ENCODE measurements around the gene SPTLC3.
A peak's percentile ranks its signal among the peaks of the same experiment; 100 is the strongest.

Gene SPTLC3

DNA sequence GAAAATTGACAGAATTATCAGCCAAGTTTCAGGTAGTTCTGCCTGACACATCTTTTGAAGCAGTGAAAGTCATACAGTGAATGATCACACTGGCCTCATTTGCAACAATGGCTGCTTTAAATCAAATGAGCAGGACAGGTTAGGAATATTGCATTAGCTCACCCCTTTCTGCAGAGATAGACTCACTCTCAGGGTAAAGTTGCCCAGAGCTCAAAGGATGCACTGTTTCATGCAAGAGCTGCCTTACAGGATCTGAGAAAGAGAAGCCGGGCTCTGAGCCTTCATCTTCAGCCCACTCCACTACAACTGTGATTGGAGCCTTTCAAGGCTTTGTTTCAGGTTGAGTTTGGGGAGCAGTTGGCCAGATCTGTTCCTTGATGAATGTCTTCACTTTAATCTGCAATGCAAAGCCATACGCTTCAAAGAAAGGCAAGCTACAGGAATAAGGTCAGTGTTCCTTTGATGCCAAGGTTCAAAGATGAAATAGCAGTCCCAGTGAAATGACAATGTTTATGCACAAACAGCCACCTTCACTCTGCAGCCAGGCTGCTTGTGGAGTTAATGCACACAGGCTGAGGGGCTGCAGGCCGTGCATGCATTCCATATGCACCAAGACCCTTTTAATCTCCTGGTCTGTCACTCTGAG is 121.4 kb downstream of the SPTLC3 start:
- no peak overlapping the region for H3K9ac ChIP-seq (ENCODE audit: low read length)

GRCh38 chr20:13130707-13131103 is 121.9 kb downstream of the SPTLC3 start:
- no peak overlapping the region for H3K9ac ChIP-seq (ENCODE audit: low read length)
- H2BK12ac ChIP-seq (ENCODE audit: low read length in 2 of 2) = no peak overlapping the region
- H3K27ac ChIP-seq (ENCODE audit: low read length, poor library complexity, severe bottlenecking) = no peak overlapping the region
- no peak overlapping the region for H2AK5ac ChIP-seq (ENCODE audit: low read length, severe bottlenecking)
- no peak overlapping the region for H3K4me3 ChIP-seq (ENCODE audit: insufficient read depth in 1 of 2, low read depth in 1 of 2, low read length in 2 of 2)
- H3K4me1 ChIP-seq (ENCODE audit: control insufficient read depth, insufficient read depth, low read depth, low read length) = no peaks in the 10 kb centered on the region
- WGBS = 69% methylated on average over 3 of the region's 3 CpGs
- H3K14ac ChIP-seq (ENCODE audit: low read length in 2 of 2) = no peak overlapping the region
- no peaks in the 10 kb centered on the region for H3K79me1 ChIP-seq (replicated peaks; ENCODE audit: low read length, poor library complexity, severe bottlenecking)
- peaks cover 0 to 9% of the 10 kb centered on the region in 2 experiments for H3K36me3 ChIP-seq (ENCODE audit: control insufficient read depth in 1 of 2, insufficient read depth in 2 of 2, low read depth in 1 of 2, low read length in 2 of 2)
- H4K91ac ChIP-seq (ENCODE audit: low read length) = no peak overlapping the region
- no peak overlapping the region for H4K8ac ChIP-seq (ENCODE audit: low read length)
- no peak for DNase-seq
- no peak overlapping the region for H3K18ac ChIP-seq (ENCODE audit: low read depth in 1 of 2, low read length in 2 of 2)
- H3K4ac ChIP-seq (ENCODE audit: low read depth in 1 of 2, low read length in 2 of 2) = no peak overlapping the region
- H3K4me2 ChIP-seq (ENCODE audit: low read length, poor library complexity, severe bottlenecking) = no peak overlapping the region
- no peak overlapping the region for H2BK120ac ChIP-seq (ENCODE audit: low read depth, low read length)
- H2AFZ ChIP-seq (ENCODE audit: low read depth, low read length) = no peak overlapping the region
- H3K23ac ChIP-seq (ENCODE audit: low read length in 2 of 2) = no peak overlapping the region
- no peaks in the 10 kb centered on the region for H3K27me3 ChIP-seq (ENCODE audit: control insufficient read depth in 1 of 2, insufficient read depth in 1 of 2, low read length in 2 of 2)
- no peak overlapping the region for H2BK5ac ChIP-seq (ENCODE audit: low read depth, low read length, poor library complexity, severe bottlenecking)
- no peak overlapping the region for H2BK15ac ChIP-seq (ENCODE audit: low read depth, poor library complexity, severe bottlenecking)
- H3K9me3 ChIP-seq (ENCODE audit: control insufficient read depth, low read length) = peaks cover 6% of the 10 kb centered on the region

More for the DNA sequence above, 121.4 kb downstream of the SPTLC3 start:
- Histone ChIP-seq H3K23ac (ENCODE audit: low read length in 2 of 2) (no peak overlapping the region), H2BK5ac (ENCODE audit: low read depth, low read length, poor library complexity, severe bottlenecking) (no peak overlapping the region), H3K4me2 (ENCODE audit: low read length, poor library complexity, severe bottlenecking) (no peak overlapping the region), H2BK15ac (ENCODE audit: low read depth, poor library complexity, severe bottlenecking) (no peak overlapping the region), H3K9me3 (ENCODE audit: control insufficient read depth, low read length) (peaks cover 6% of the 10 kb centered on the region), H4K91ac (ENCODE audit: low read length) (no peak overlapping the region), H3K27me3 (ENCODE audit: control insufficient read depth in 1 of 2, insufficient read depth in 1 of 2, low read length in 2 of 2) (no peaks in the 10 kb centered on the region), H2BK120ac (ENCODE audit: low read depth, low read length) (no peak overlapping the region), H4K8ac (ENCODE audit: low read length) (no peak overlapping the region), H3K4me1 (ENCODE audit: control insufficient read depth, insufficient read depth, low read depth, low read length) (no peaks in the 10 kb centered on the region), H3K27ac (ENCODE audit: low read length, poor library complexity, severe bottlenecking) (no peak overlapping the region), H3K14ac (ENCODE audit: low read length in 2 of 2) (no peak overlapping the region), H3K36me3 (ENCODE audit: control insufficient read depth in 1 of 2, insufficient read depth in 2 of 2, low read depth in 1 of 2, low read length in 2 of 2) (peaks cover 0 to 9% of the 10 kb centered on the region in 2 experiments), H3K79me1 (replicated peaks; ENCODE audit: low read length, poor library complexity, severe bottlenecking) (no peaks in the 10 kb centered on the region), H3K18ac (ENCODE audit: low read depth in 1 of 2, low read length in 2 of 2) (no peak overlapping the region), H2AK5ac (ENCODE audit: low read length, severe bottlenecking) (no peak overlapping the region), H3K4ac (ENCODE audit: low read depth in 1 of 2, low read length in 2 of 2) (no peak overlapping the region), H2BK12ac (ENCODE audit: low read length in 2 of 2) (no peak overlapping the region), H3K4me3 (ENCODE audit: insufficient read depth in 1 of 2, low read depth in 1 of 2, low read length in 2 of 2) (no peak overlapping the region), H2AFZ (ENCODE audit: low read depth, low read length) (no peak overlapping the region)
- WGBS = 76% methylated on average over 2 of the region's 3 CpGs
- no peak for DNase-seq

GRCh38 chr20:13131688-13132087 is 122.9 kb downstream of the SPTLC3 start:
- Histone ChIP-seq H3K79me1 (replicated peaks; ENCODE audit: low read length, poor library complexity, severe bottlenecking) (no peaks in the 10 kb centered on the region), H3K4me2 (ENCODE audit: low read length, poor library complexity, severe bottlenecking) (no peak overlapping the region), H4K91ac (ENCODE audit: low read length) (no peak overlapping the region), H2BK120ac (ENCODE audit: low read depth, low read length) (no peak overlapping the region), H3K4me3 (ENCODE audit: insufficient read depth in 1 of 2, low read depth in 1 of 2, low read length in 2 of 2) (no peak overlapping the region), H2BK15ac (ENCODE audit: low read depth, poor library complexity, severe bottlenecking) (no peak overlapping the region), H3K4ac (ENCODE audit: low read depth in 1 of 2, low read length in 2 of 2) (no peak overlapping the region), H2AFZ (ENCODE audit: low read depth, low read length) (no peak overlapping the region), H3K18ac (ENCODE audit: low read depth in 1 of 2, low read length in 2 of 2) (no peak overlapping the region), H3K27ac (ENCODE audit: low read length, poor library complexity, severe bottlenecking) (no peak overlapping the region), H3K14ac (ENCODE audit: low read length in 2 of 2) (no peak overlapping the region), H3K9ac (ENCODE audit: low read length) (no peak overlapping the region), H3K23ac (ENCODE audit: low read length in 2 of 2) (peak overlapping the region in 1 of 2 experiments; percentile 92), H2BK5ac (ENCODE audit: low read depth, low read length, poor library complexity, severe bottlenecking) (no peak overlapping the region), H2BK12ac (ENCODE audit: low read length in 2 of 2) (no peak overlapping the region), H3K36me3 (ENCODE audit: control insufficient read depth in 1 of 2, insufficient read depth in 2 of 2, low read depth in 1 of 2, low read length in 2 of 2) (peaks cover 0 to 9% of the 10 kb centered on the region in 2 experiments), H3K4me1 (ENCODE audit: control insufficient read depth, insufficient read depth, low read depth, low read length) (no peaks in the 10 kb centered on the region), H4K8ac (ENCODE audit: low read length) (no peak overlapping the region), H3K9me3 (ENCODE audit: control insufficient read depth, low read length) (peaks cover 6% of the 10 kb centered on the region), H2AK5ac (ENCODE audit: low read length, severe bottlenecking) (no peak overlapping the region), H3K27me3 (ENCODE audit: control insufficient read depth in 1 of 2, insufficient read depth in 1 of 2, low read length in 2 of 2) (no peaks in the 10 kb centered on the region)
- DNase-seq = no peak
- WGBS = 85% methylated on average over 3 of the region's 3 CpGs

DNA sequence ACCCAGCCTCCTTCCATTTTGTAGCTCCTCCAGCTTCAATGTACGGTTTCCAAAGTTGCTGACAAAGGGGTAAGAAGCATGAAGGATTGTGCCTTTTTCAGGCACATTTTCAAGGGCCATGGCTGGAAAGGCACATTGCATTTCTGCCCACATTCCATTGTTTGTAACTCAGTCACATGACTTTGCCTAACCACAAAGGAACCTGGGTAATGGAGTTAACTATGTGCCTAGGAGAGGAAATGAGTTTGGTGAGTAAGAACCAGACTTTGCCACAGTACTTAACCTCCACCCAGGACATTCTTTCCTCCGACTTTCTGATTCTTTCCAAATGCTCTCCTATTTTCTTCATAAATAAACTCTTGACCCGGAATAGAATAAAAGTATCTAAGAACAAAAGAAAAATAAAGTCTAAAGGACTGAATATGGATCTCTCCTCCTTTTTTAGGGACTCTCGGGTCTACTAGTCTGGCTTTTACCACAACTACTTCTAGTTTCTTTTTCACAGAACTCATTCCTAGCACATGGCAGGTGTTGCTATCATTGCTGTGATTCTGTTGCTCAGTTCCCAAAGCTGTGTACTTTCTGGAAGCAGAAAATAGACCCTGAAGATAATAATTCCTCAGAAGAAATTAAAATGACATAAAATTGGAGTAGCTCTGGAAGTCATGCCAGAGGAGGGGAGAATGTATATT is 130.8 kb downstream of the SPTLC3 start:
- peaks cover 6% of the 10 kb centered on the region for H3K4me1 ChIP-seq (ENCODE audit: control insufficient read depth, insufficient read depth, low read depth, low read length)
- no peaks in the 10 kb centered on the region for H3K9me3 ChIP-seq (ENCODE audit: control insufficient read depth, low read length)
- H3K18ac ChIP-seq (ENCODE audit: low read depth in 1 of 2, low read length in 2 of 2) = no peak overlapping the region
- H3K27ac ChIP-seq (ENCODE audit: low read length, poor library complexity, severe bottlenecking) = no peak overlapping the region
- DNase-seq = no peak
- no peak overlapping the region for H2BK12ac ChIP-seq (ENCODE audit: low read length in 2 of 2)
- H2AK5ac ChIP-seq (ENCODE audit: low read length, severe bottlenecking) = no peak overlapping the region
- H4K91ac ChIP-seq (ENCODE audit: low read length) = no peak overlapping the region
- H2BK15ac ChIP-seq (ENCODE audit: low read depth, poor library complexity, severe bottlenecking) = no peak overlapping the region
- H3K4me3 ChIP-seq (ENCODE audit: insufficient read depth in 1 of 2, low read depth in 1 of 2, low read length in 2 of 2) = no peak overlapping the region
- no peak overlapping the region for H2AFZ ChIP-seq (ENCODE audit: low read depth, low read length)
- H2BK120ac ChIP-seq (ENCODE audit: low read depth, low read length) = no peak overlapping the region
- H3K4ac ChIP-seq (ENCODE audit: low read depth in 1 of 2, low read length in 2 of 2) = no peak overlapping the region
- no peaks in the 10 kb centered on the region for H3K79me1 ChIP-seq (replicated peaks; ENCODE audit: low read length, poor library complexity, severe bottlenecking)
- no peak overlapping the region for H4K8ac ChIP-seq (ENCODE audit: low read length)
- H3K23ac ChIP-seq (ENCODE audit: low read length in 2 of 2) = no peak overlapping the region
- 79% methylated on average over 2 of the region's 4 CpGs for WGBS
- H3K36me3 ChIP-seq (ENCODE audit: control insufficient read depth in 1 of 2, insufficient read depth in 2 of 2, low read depth in 1 of 2, low read length in 2 of 2) = peaks cover 0 to 3% of the 10 kb centered on the region in 2 experiments
- H3K4me2 ChIP-seq (ENCODE audit: low read length, poor library complexity, severe bottlenecking) = no peak overlapping the region
- H3K9ac ChIP-seq (ENCODE audit: low read length) = no peak overlapping the region
- no peak overlapping the region for H2BK5ac ChIP-seq (ENCODE audit: low read depth, low read length, poor library complexity, severe bottlenecking)
- no peak overlapping the region for H3K14ac ChIP-seq (ENCODE audit: low read length in 2 of 2)
- H3K27me3 ChIP-seq (ENCODE audit: control insufficient read depth in 1 of 2, insufficient read depth in 1 of 2, low read length in 2 of 2) = no peaks in the 10 kb centered on the region
